HG02938 (cell line): Measurements from ENCODE around the gene VMAC.

Experiments
- ATAC-seq: cut with Tn5 transposase; IDR thresholded peaks from one replicate; pipeline ENCODE4 v1.9.1; 2021; ENCODE audit warnings: mild to moderate bottlenecking, moderate library complexity; ENCODE audit not compliant: unreplicated experiment

The VMAC gene

GRCh38 chr19:5951338-5951861 lies 46.7 kb downstream of the VMAC start:
- ATAC-seq: no peak

GRCh38 chr19:5952193-5953029 lies 47.7 kb downstream of the VMAC start:
- no peak for ATAC-seq

GRCh38 chr19:5953030-5953589 lies 48.4 kb downstream of the VMAC start:
- ATAC-seq: no peak

GRCh38 chr19:5953680-5954213 lies 49.1 kb downstream of the VMAC start:
- no peak for ATAC-seq

- ATAC-seq: no peak
Measured at GRCh38 chr19:5954293-5954692, 49.6 kb downstream of the VMAC start.

GRCh38 chr19:5955636-5955935 lies 50.9 kb downstream of the VMAC start:
- no peak for ATAC-seq

GRCh38 chr19:5956323-5956722 lies 51.7 kb downstream of the VMAC start:
- no peak for ATAC-seq

GRCh38 chr19:5956728-5957127 lies 52.1 kb downstream of the VMAC start:
- ATAC-seq: no peak

GRCh38 chr19:5957170-5957569 lies 52.5 kb downstream of the VMAC start:
- no peak for ATAC-seq

GRCh38 chr19:5958074-5958850 lies 53.6 kb downstream of the VMAC start:
- no peak for ATAC-seq

- ATAC-seq: no peak
Measured at GRCh38 chr19:5958851-5959122, 54.1 kb downstream of the VMAC start.

GRCh38 chr19:5959260-5960004 lies 54.8 kb downstream of the VMAC start:
- ATAC-seq: no peak
